Measurements from ENCODE around the gene JAGN1. TPM values are rescaled to one million over a fixed set of nuclear protein-coding genes. Genes with fewer than 3 reads are reported as not detected.

JAGN1 gene
- total and polyA plus RNA-seq, 2 of the 8 experiments (the other 6 are each of a cell fraction or from before 2014, with no cell fraction given) = 26.9 to 51.6 TPM

DNA sequence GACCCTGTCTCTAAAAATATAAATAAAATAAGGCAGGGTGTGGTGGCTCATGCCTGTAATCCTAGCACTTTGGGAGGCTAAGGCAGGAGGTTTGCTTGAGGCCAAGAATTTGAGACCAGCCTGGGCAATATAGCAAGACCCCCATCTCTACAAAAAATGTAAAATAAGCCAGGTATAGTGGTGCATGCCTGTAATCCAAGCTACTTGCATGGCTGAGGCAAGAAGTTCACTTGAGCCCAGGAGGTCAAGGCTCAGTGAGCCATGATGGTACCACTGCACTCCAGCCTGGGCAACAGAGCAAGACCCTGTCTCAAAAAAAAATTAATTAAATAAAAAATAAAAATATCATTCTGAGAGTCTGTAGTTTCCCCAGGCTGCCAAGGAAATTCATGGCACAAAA, 4.1 kb upstream of the JAGN1 start (continued):
- TF ChIP-seq RAD21 (IDR thresholded peaks at IDR 0.05 in 1 of 2, conservative IDR thresholded peaks at IDR 0.05 in 1 of 2; ENCODE audit: low read depth in 2 of 2, low read length in 2 of 2) = no peak
- TF ChIP-seq SRF (IDR thresholded peaks at IDR 0.05; ENCODE audit: low read depth, low read length) = no peak
